IMR-90 (cell line): Measurements from ENCODE around the gene DNAJC25. TPM values are rescaled to one million over a fixed set of nuclear protein-coding genes. Genes with fewer than 3 reads are reported as not detected.

Experiments
- ATAC-seq: fragments of 200-7000 bp; cut with Tn5 transposase; 2 replicates; pipeline ENCODE4 v1.9.1; 2020; ENCODE audit warnings: low read depth, mild to moderate bottlenecking, moderate library complexity
- BruUV-seq: library from RNA; stranded (reverse); fragments of 400-500 nt; replicated peaks from 2 replicates; lab custom pipeline; 2021; lab: Mats Ljungman, UMichigan
- CTCF ChIA-PET: fragments of 300-600 bp; formaldehyde crosslinking; extraction: SDS; loops from one replicate; lab custom pipeline; 2021; ENCODE audit warnings: antibody characterized with exemption; lab: Yijun Ruan, JAX
- POLR2A ChIA-PET: fragments of 300-600 bp; sonication (Branson Sonifier 250); formaldehyde crosslinking; loops from one replicate; lab custom pipeline; 2022; ENCODE audit warnings: antibody characterized with exemption; ENCODE audit not compliant: unreplicated experiment; lab: Charles Lee
- DNase-seq: peaks from one replicate; pipeline ENCODE4 v3.0.0; 2013
- H2AFZ ChIP-seq: replicated peaks from 2 replicates; pipeline ENCODE3; 2013; ENCODE audit warnings: low read length, mild to moderate bottlenecking; ENCODE audit not compliant: poor library complexity
- H2AK5ac ChIP-seq: 2 replicates; pipeline ENCODE4 v1.6.1; 2013; ENCODE audit warnings: low read depth, low read length, inconsistent platforms
- H2AK9ac ChIP-seq: replicated peaks from 2 replicates; pipeline ENCODE3; 2013; ENCODE audit warnings: mild to moderate bottlenecking, low read depth, low read length, moderate library complexity; ENCODE audit not compliant: poor library complexity
- H2BK120ac ChIP-seq: 2 replicates; pipeline ENCODE4 v1.6.1; 2013; ENCODE audit warnings: low read depth, low read length, inconsistent platforms
- H2BK15ac ChIP-seq: 3 replicates; pipeline ENCODE4 v1.6.1; 2013; ENCODE audit warnings: low read depth, low read length, inconsistent platforms
- H2BK20ac ChIP-seq: 2 replicates; pipeline ENCODE4 v1.6.1; 2013; ENCODE audit warnings: low read depth, mild to moderate bottlenecking, inconsistent platforms, low read length, moderate library complexity
- H2BK5ac ChIP-seq: 2 replicates; pipeline ENCODE4 v1.6.1; 2013; ENCODE audit warnings: mild to moderate bottlenecking, low read depth, low read length, inconsistent platforms; ENCODE audit not compliant: poor library complexity, severe bottlenecking
- H3K14ac ChIP-seq: replicated peaks from 2 replicates; pipeline ENCODE4 v1.6.1; 2013; ENCODE audit warnings: low read depth, low read length, inconsistent platforms
- H3K18ac ChIP-seq: 2 replicates; pipeline ENCODE4 v1.6.1; 2013; ENCODE audit warnings: low read depth, low read length, control low read depth
- H3K23ac ChIP-seq: 2 replicates; pipeline ENCODE4 v1.6.1; 2013; ENCODE audit warnings: low read depth, low read length, inconsistent platforms
- H3K27ac ChIP-seq: 2 replicates; pipeline ENCODE4 v1.5.1; 2013; ENCODE audit warnings: mild to moderate bottlenecking, control low read depth, low read length; ENCODE audit not compliant: insufficient read depth
- H3K27me3 ChIP-seq: 2 replicates; pipeline ENCODE4 v1.6.1; 2013; ENCODE audit warnings: low read length; ENCODE audit not compliant: control insufficient read depth, insufficient read depth
- H3K36me3 ChIP-seq: 2 replicates; pipeline ENCODE4 v1.6.1; 2013; ENCODE audit warnings: low read length, mixed read lengths; ENCODE audit not compliant: control insufficient read depth, insufficient read depth
- H3K4ac ChIP-seq: 2 replicates; pipeline ENCODE4 v1.6.1; 2013; ENCODE audit warnings: low read depth, low read length, inconsistent platforms
- H3K4me1 ChIP-seq: 2 replicates; pipeline ENCODE4 v1.6.1; 2013; ENCODE audit warnings: low read length, mixed read lengths; ENCODE audit not compliant: control insufficient read depth, insufficient read depth
- H3K4me2 ChIP-seq: 2 replicates; pipeline ENCODE4 v1.6.1; 2013; ENCODE audit warnings: low read depth, mild to moderate bottlenecking, control low read depth, low read length, moderate library complexity
- H3K4me3 ChIP-seq: 2 replicates; pipeline ENCODE4 v1.5.1; 2013; ENCODE audit warnings: low read depth, mild to moderate bottlenecking, control low read depth, low read length, moderate library complexity; ENCODE audit not compliant: insufficient read depth
- H3K56ac ChIP-seq: 2 replicates; pipeline ENCODE4 v1.6.1; 2013; ENCODE audit warnings: low read length, inconsistent platforms; ENCODE audit not compliant: insufficient read depth; ENCODE audit errors: extremely low read depth
- H3K79me1 ChIP-seq, 2 experiments: 2 replicates each; pipeline ENCODE4 v1.6.1; 2013; ENCODE audit warnings: low read length in 2 of 2, inconsistent platforms in 1 of 2, low read depth in 1 of 2
- H3K9ac ChIP-seq: 2 replicates; pipeline ENCODE4 v1.6.1; 2013; ENCODE audit warnings: low read depth, low read length, control low read depth
- H3K9me1 ChIP-seq: 2 replicates; pipeline ENCODE4 v1.6.1; 2013; ENCODE audit warnings: low read length, inconsistent platforms; ENCODE audit not compliant: insufficient read depth
- H3K9me3 ChIP-seq: 2 replicates; pipeline ENCODE4 v1.6.1; 2013; ENCODE audit warnings: low read length; ENCODE audit not compliant: control insufficient read depth, insufficient read depth
- H4K20me1 ChIP-seq: 2 replicates; pipeline ENCODE4 v1.6.1; 2013; ENCODE audit warnings: low read length, inconsistent platforms; ENCODE audit not compliant: insufficient read depth
- H4K5ac ChIP-seq: 2 replicates; pipeline ENCODE4 v1.6.1; 2013; ENCODE audit warnings: mild to moderate bottlenecking, low read depth, low read length, control low read depth
- H4K8ac ChIP-seq, 2 experiments: 2 replicates each; pipeline ENCODE4 v1.6.1; 2013; ENCODE audit warnings: low read depth in 2 of 2, low read length in 2 of 2, control low read depth in 1 of 2, inconsistent platforms in 1 of 2
- H4K91ac ChIP-seq: 2 replicates; pipeline ENCODE4 v1.6.1; 2013; ENCODE audit warnings: low read depth, low read length, inconsistent platforms; ENCODE audit not compliant: insufficient read depth
- CHD1 ChIP-seq: IDR thresholded peaks from 2 replicates; pipeline ENCODE4 v1.6.1; 2012; ENCODE audit warnings: low read depth, low read length, improper control_type of control experiment
- CTCF ChIP-seq: conservative IDR thresholded peaks from 2 replicates; pipeline ENCODE4 v1.5.1; 2012; ENCODE audit warnings: mild to moderate bottlenecking, low read depth, low read length, improper control_type of control experiment
- FOS ChIP-seq: fragments of 150-350 bp; IDR thresholded peaks from 2 replicates; pipeline ENCODE4 v1.6.1; 2016; ENCODE audit warnings: low read depth, low read length
- MAFK ChIP-seq: IDR thresholded peaks from 2 replicates; pipeline ENCODE4 v1.6.1; 2012; ENCODE audit warnings: low read depth, low read length, improper control_type of control experiment
- MXI1 ChIP-seq: IDR thresholded peaks from 2 replicates; pipeline ENCODE4 v1.6.1; 2012; ENCODE audit warnings: low read depth, mild to moderate bottlenecking, low read length, moderate library complexity, borderline replicate concordance
- NFE2L2 ChIP-seq: fragments of 150-350 bp; IDR thresholded peaks from 2 replicates; pipeline ENCODE4 v1.6.1; 2016; ENCODE audit warnings: low read depth, mild to moderate bottlenecking, low read length
- POLR2A ChIP-seq: IDR thresholded peaks from 2 replicates; pipeline ENCODE4 v1.6.1; 2012; ENCODE audit warnings: mild to moderate bottlenecking, low read depth, low read length
- RCOR1 ChIP-seq: IDR thresholded peaks from 2 replicates; pipeline ENCODE4 v1.6.1; 2012; ENCODE audit warnings: mild to moderate bottlenecking, low read length, improper control_type of control experiment; ENCODE audit not compliant: insufficient replicate concordance
- RFX5 ChIP-seq: IDR thresholded peaks from 2 replicates; pipeline ENCODE4 v1.8.0; 2012; ENCODE audit warnings: low read depth, mild to moderate bottlenecking, low read length, moderate library complexity
- SMC3 ChIP-seq: fragments of 150-350 bp; IDR thresholded peaks from 2 replicates; pipeline ENCODE4 v1.6.1; 2016; ENCODE audit warnings: low read depth, mild to moderate bottlenecking, antibody characterized with exemption, low read length, moderate library complexity
- WGBS, 2 experiments: methylation state at CpG; one replicate each; pipeline versions ENCODE4 v1.1.5 to v1.1.7; 2013; ENCODE audit warnings: missing lambda C conversion rate in 2 of 2; ENCODE audit not compliant: insufficient read length in 1 of 2; ENCODE audit errors: extremely low coverage in 2 of 2; 5-methylcytosine and 5-hydroxymethylcytosine counted together
- dilution Hi-C: fragments of 300-500 bp; cut with HindIII; formaldehyde crosslinking; loops from one replicate; pipeline ENCODE4 v1.14.3; 2018; ENCODE audit warnings: low sequenced_read_pairs; ENCODE audit not compliant: unreplicated experiment
- in situ Hi-C: fragments of 300-500 bp; cut with MboI; formaldehyde crosslinking; loops from 3 replicates; pipeline ENCODE4 v1.14.3; 2019; ENCODE audit warnings: low sequenced_read_pairs, inconsistent platforms, mixed read lengths
- intact Hi-C: fragments of 100-400 bp; cut with micrococcal nuclease; formaldehyde crosslinking; loops from 2 replicates; pipeline ENCODE4 v1.10.0; 2022
- polyA plus RNA-seq, 3 experiments: library from polyadenylated mRNA; depleted of rRNA; stranded (reverse); fragments of >200 nt; gene quantifications; 2 replicates each; pipeline ENCODE4 v1.2.3, GENCODE V29; 2012; ENCODE audit warnings: low replicate concordance in 1 of 3
- total RNA-seq: library from RNA; depleted of rRNA; stranded (reverse); fragments of >200 nt; gene quantifications from 2 replicates; pipeline ENCODE4 v1.2.3, GENCODE V29; 2012

Gene DNAJC25
- total and polyA plus RNA-seq, 2 of the 4 experiments (the other 2 are of a cell fraction) = 3.2 to 6.6 TPM

- in situ Hi-C loops = no loop called here
- no peak overlapping the region for H3K23ac ChIP-seq
- H3K4me2 ChIP-seq = no peak overlapping the region
- H4K8ac ChIP-seq = no peak overlapping the region
- WGBS, 2 experiments = no CpG with 5 or more reads among the region's 10 CpGs
- TF ChIP-seq CHD1 (no peak), SMC3 (no peak), MAFK (peak; percentile 47; the same call in 1 of the 2 replicates), FOS (peak; percentile 42; the same call in 1 of the 2 replicates), RFX5 (no peak), RCOR1 (no peak), POLR2A (no peak), NFE2L2 (peak; percentile 83), CTCF (no peak), MXI1 (no peak)
- no peak overlapping the region for H2AK5ac ChIP-seq
- H4K20me1 ChIP-seq = no peaks in the 10 kb centered on the region
- H3K14ac ChIP-seq = no peak overlapping the region
- ATAC-seq (no peak), DNase-seq (peak; percentile 69)
- intact Hi-C loops = no loop called here
- H3K56ac ChIP-seq = no peak overlapping the region
- no peak overlapping the region for H3K9ac ChIP-seq
- H3K9me3 ChIP-seq = no peaks in the 10 kb centered on the region
- POLR2A ChIA-PET = no interaction called here
- BruUV-seq = no TSS peak
- no peak overlapping the region for H4K91ac ChIP-seq
- no peak overlapping the region for H2BK15ac ChIP-seq
- CTCF ChIA-PET = interaction anchor here (0.5 to 2.5 kb wide), 3 partner anchors 20 to 1114 kb away, joined by 4 to 5 read pairs (median 4); no protein-coding TSS in a partner anchor
- no peak overlapping the region for H3K4ac ChIP-seq
- H2BK5ac ChIP-seq = no peak overlapping the region
- no peak overlapping the region for H2AFZ ChIP-seq
- no peak overlapping the region for H2AK9ac ChIP-seq
- H3K4me3 ChIP-seq = no peak overlapping the region
- dilution Hi-C loops = no loop called here
- no peaks in the 10 kb centered on the region for H3K27me3 ChIP-seq
- H3K18ac ChIP-seq = no peak overlapping the region
- H3K27ac ChIP-seq = no peak overlapping the region
- H4K5ac ChIP-seq = no peak overlapping the region
- H3K79me1 ChIP-seq = peaks cover 9 to 34% of the 10 kb centered on the region in 2 experiments
- no peak overlapping the region for H2BK120ac ChIP-seq
- peaks cover 7% of the 10 kb centered on the region; the same call in 1 of the 2 replicates for H3K9me1 ChIP-seq
- H3K4me1 ChIP-seq = 0 out of 2 replicates have a peak, but pooled peaks cover 2% of the 10 kb centered on the region
- peaks cover 3% of the 10 kb centered on the region for H3K36me3 ChIP-seq
- no peak overlapping the region for H2BK20ac ChIP-seq
Measured at GRCh38 chr9:111601237-111602018, 29.7 kb upstream of the DNAJC25 start.
